Fibroblast of gingiva (primary cell): ENCODE data around the gene ASB6.
A peak's percentile ranks its signal among the peaks of the same experiment; 100 is the strongest.

ENCODE experiments used
- DNase-seq: peaks from one replicate; pipeline ENCODE4 v3.0.0-alpha.2; 2011; ENCODE audit warnings: low read depth

Gene ASB6

DNA sequence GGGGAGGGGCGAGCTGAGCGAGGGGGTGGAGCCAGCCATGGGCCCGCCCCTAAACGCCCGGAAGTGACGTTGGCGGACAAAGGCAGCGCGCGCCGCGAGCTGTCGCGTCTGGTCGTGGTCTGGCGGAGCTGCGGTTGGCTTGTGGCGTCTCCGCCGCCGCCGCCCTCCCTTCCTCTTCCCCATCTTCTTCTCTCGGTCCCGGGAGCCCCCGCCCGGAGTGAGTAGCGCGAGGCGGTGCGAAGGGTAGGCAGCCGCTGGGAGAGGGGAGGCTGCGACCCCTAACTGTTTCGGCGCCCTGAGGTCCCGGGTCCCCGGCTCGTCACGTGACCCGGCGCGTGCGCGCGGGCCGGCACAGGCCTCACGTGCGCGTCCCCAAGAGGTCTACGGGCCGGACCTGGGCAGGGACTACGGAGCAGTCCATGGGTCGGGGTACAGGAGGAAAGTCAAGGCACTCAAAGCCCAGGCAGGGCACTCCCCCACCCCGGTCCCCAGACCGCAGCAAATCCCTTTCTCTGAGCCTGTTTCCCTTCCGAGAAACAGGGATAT is 15.8 kb downstream of the ASB6 start, which contains the start of gene NTMT1:
Gene NTMT1 (plus strand): TSS at position 85 of the 546 bp plus-strand sequence. CDS start 6,541 bp downstream, outside the sequence.
- peak; percentile 76 for DNase-seq

DNA sequence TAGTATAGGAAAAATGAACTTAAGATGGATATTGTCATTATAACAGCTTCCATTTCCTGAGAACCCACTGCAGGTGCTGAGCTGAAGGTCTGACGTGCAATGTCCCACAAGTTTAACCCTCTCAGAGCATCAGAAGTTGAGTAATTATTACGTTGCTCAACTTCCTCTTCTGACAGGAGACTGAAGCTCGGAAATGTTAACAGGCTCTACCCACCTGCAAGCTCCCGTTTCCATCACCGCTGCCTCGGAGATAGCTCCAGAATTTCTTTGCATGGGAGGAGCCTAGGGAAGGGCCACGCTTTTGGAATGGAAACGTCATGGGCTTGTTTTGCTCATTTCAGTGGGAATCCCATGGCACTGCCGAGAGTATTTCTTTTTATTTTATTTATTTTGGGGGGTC is 17.0 kb downstream of the ASB6 start:
- DNase-seq: no peak

DNA sequence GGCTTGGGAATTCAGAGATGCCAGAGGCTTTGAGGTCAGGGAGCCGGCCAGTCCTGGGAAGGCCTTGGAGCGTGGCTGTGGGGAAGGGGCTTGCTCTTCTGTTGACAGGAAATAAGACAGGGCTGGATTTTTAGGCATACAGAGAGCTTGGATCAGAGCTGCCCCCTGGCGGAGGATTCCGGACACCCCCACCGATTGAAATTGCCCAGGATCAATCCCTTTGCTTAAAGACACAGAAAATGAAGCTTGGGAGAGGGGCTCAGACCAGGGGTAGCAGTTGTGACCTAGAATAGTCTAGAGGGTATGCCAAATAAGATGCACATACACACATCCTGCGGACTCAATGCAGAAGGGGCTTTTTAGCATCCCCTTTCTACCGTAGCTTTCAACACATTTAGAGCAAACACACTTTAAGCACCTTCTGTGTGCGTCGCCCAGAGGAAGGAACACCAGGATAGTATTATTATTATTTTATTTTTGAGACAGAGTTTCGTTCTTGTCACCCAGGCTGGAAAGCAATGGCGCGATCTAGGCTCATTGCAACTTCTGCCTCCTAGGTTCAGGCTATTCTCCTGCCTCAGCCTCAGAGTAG is 17.7 kb downstream of the ASB6 start:
- no peak for DNase-seq

GRCh38 chr9:129623331-129623730 is 18.6 kb downstream of the ASB6 start:
- peak; percentile 63 for DNase-seq

GRCh38 chr9:129620669-129621295 is 21.2 kb downstream of the ASB6 start, which contains the start of gene C9orf50:
C9orf50 (minus strand) TSS chr9:129621101; CDS start chr9:129620574, 527 bp downstream.
- no peak for DNase-seq

DNA sequence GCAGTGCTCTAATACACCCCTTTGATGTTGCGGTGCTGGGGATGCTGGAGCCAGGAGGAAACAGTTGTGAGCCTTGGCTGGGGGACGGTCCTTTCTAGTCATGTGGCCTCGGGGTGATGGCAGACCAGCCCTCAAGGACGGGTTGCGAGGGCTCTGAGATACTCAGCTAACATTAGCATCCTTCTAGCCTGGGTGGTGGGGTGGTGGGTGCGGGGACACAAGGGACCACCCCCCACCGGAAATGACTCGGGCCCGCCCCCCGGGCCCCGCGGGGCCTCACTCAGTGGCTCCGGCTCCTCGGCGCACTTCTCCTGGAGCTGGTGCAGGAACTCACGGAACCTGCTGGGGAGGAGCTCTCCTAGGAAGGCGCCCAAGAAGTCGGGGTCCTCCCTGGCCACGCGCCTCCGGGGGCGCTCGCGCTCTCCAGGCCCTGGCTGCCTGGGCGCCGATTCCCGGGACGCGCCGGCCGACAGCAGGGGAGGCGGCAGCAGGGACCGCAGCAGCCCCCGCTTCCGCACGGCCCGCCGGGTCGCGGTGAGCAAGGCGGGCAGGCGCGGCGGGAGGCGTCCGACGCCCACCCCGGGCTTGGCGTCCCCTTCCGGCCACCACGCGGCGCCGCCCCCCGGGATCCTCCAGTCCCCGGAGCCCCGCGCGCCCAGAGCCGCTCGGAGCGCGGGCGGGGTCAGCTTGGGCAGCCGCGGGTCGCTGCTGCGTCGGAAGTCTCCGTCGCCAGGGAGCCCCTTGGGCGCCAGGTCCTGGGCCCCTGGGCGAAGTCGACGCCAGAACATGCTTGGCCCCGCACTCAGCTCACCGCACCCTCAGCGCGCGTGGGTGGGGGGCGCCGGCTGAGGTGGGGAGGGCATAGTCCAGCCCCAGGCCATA is 21.9 kb downstream of the ASB6 start:
- no peak for DNase-seq

DNA sequence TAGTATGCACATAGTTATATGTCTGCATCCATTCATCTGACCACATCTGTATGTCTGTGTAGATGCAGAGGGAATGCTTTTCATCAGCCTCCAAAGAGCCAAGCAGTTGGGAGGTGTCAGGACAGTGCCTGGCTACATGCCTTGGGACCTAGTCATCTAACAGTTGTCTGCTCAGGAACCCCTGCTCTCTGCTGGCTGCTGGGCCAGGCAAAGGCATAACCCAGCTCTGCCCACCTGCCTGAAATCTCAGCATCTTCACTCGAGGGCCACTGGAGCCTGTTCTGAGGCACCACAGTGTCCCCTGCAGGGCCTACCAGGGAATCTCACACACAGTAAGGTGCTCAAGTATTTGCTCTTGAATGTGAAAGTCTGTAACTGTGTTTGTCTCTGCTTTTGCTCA is 24.8 kb downstream of the ASB6 start:
- no peak for DNase-seq

DNA sequence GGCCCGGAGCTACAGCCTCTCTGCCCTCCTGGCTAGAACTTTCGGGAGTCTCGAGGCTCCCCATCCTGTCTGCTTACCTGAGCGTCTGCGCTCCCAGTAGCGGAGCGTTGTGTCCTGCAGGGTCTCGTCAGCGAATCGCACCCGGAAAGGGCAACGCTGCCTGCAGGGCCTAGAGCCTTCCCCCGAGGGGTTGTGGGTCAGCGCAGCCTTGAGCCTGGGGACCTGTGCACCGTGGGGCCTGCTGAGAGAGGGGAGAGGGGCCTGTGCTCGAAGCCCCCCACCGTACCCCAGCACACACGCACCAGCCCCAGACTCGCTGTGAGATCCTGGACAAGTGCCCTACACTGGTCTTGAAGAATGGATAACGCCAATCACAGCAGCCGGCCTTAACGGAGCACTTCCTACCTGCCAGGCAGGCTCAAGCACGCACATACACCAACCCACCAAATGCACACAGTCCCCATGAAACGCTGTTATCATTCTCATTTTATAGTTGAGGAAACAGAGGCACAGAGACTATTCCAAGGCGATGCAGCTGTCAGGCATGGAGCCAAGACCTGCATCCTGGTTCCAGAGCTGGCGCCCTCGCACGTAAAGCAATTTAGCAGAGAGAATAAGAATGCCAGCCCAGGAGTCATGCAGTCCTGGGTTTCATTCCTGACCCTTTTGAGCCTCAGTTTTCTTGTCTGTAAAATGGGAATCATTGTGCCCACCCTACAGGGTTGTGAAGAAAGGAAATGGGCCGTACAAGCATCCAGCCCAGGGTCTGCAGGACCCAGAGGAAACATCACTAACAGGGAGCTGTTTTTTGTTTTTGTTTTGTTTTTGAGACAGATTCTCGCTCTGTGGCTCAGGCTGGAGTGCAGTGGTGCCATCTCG is 26.3 kb downstream of the ASB6 start:
- DNase-seq: no peak

DNA sequence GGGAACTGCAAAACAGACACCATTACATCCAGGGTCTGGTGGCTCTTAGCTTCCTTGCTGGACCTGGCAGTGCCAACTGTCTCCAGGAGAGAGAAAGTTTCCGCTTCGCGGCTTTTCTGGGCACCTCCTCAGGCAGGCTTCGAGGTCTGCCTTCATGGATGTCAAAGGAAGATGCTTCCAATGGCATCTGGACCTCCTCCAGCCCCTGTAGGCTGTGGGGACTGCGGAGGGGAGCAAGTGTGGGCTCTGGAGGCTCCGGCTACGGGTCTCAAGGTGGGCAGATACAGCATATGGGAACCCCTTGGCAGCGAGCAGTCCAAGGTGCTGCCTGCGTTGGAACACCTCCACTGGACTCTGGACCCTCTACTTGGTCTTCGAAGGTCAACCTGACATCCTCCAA is 27.0 kb downstream of the ASB6 start:
- DNase-seq: no peak

- peak; percentile 40 for DNase-seq
These were observed 28.3 kb downstream of the ASB6 start for GRCh38 chr9:129613520-129614175.

GRCh38 chr9:129612815-129613519 is 29.0 kb downstream of the ASB6 start:
- no peak for DNase-seq

GRCh38 chr9:129612123-129612522 is 29.8 kb downstream of the ASB6 start:
- DNase-seq: no peak

- no peak for DNase-seq
These were observed 30.6 kb downstream of the ASB6 start for GRCh38 chr9:129611307-129611800.

GRCh38 chr9:129610473-129611306 is 31.3 kb downstream of the ASB6 start:
- DNase-seq: peak; percentile 44

GRCh38 chr9:129610213-129610472 is 31.8 kb downstream of the ASB6 start:
- no peak for DNase-seq

- DNase-seq: peak; percentile 29
These were observed 32.3 kb downstream of the ASB6 start for GRCh38 chr9:129609486-129610212.

- no peak for DNase-seq
These were observed 33.1 kb downstream of the ASB6 start for GRCh38 chr9:129608561-129609481.

- no peak for DNase-seq
These were observed 34.9 kb downstream of the ASB6 start for GRCh38 chr9:129607027-129607387.
